MM.1S (cell line): Measurements from ENCODE around the gene RAB7A.

Source experiments
- CTCF ChIP-seq: fragments of 300-600 bp; sonication (generic); IDR thresholded peaks from 2 replicates; pipeline ENCODE4 v1.5.1; 2016; ENCODE audit warnings: antibody characterized with exemption, low read length, mixed read lengths
- EZH2 ChIP-seq: fragments of 300-600 bp; sonication (generic); optimal IDR thresholded peaks from 2 replicates; pipeline ENCODE3; 2017; ENCODE audit warnings: low read depth, mild to moderate bottlenecking, antibody characterized with exemption, low read length, mixed read lengths
- EZH2phosphoT487 ChIP-seq: fragments of 300-600 bp; sonication (generic); IDR thresholded peaks from 2 replicates; pipeline ENCODE4 v1.6.1; 2018; ENCODE audit warnings: antibody characterized with exemption, low read length

- TF ChIP-seq EZH2 (no peak), CTCF (no peak), EZH2phosphoT487 (no peak)
Observed at GRCh38 chr3:128835096-128835495, 109.1 kb downstream of the RAB7A start.
